WTC11 (cell line): ENCODE measurements around the gene CREB3L1.

Source experiments
- CTCF ChIP-seq: fragments of 200-600 bp; IDR thresholded peaks from 2 replicates; pipeline ENCODE4 v1.8.0; 2022; ENCODE audit warnings: antibody characterized with exemption
- E2F5 ChIP-seq: sonication (generic); formaldehyde crosslinking; IDR thresholded peaks from 2 replicates; pipeline ENCODE4 v1.8.1; 2022; ENCODE audit warnings: mild to moderate bottlenecking, moderate library complexity, missing genetic modification reagents
- MAX ChIP-seq: sonication (generic); formaldehyde crosslinking; IDR thresholded peaks from 2 replicates; pipeline ENCODE4 v1.8.0; 2022; ENCODE audit warnings: mild to moderate bottlenecking, missing genetic modification reagents
- MLX ChIP-seq: sonication (generic); formaldehyde crosslinking; IDR thresholded peaks from 2 replicates; pipeline ENCODE4 v1.8.1; 2023; ENCODE audit warnings: mild to moderate bottlenecking, missing genetic modification reagents, moderate library complexity
- NFYB ChIP-seq: sonication (generic); formaldehyde crosslinking; conservative IDR thresholded peaks from 2 replicates; pipeline ENCODE4 v1.8.0; 2022; ENCODE audit warnings: low read depth, missing genetic modification reagents
- NR2C2 ChIP-seq: sonication (generic); formaldehyde crosslinking; IDR thresholded peaks from 2 replicates; pipeline ENCODE4 v1.8.0; 2022; ENCODE audit warnings: mild to moderate bottlenecking, missing genetic modification reagents
- SMAD4 ChIP-seq: sonication (generic); formaldehyde crosslinking; IDR thresholded peaks from 2 replicates; pipeline ENCODE4 v1.8.0; 2022; ENCODE audit warnings: mild to moderate bottlenecking, missing genetic modification reagents
- USF2 ChIP-seq: sonication (generic); formaldehyde crosslinking; IDR thresholded peaks from 2 replicates; pipeline ENCODE4 v1.8.1; 2023; ENCODE audit warnings: mild to moderate bottlenecking, missing genetic modification reagents, moderate library complexity
- ZBTB43 ChIP-seq: sonication (generic); formaldehyde crosslinking; IDR thresholded peaks from 2 replicates; pipeline ENCODE4 v1.8.1; 2023; ENCODE audit warnings: mild to moderate bottlenecking, missing genetic modification reagents
- ZNF512 ChIP-seq: sonication (generic); formaldehyde crosslinking; IDR thresholded peaks from 2 replicates; pipeline ENCODE4 v1.8.1; 2022; ENCODE audit warnings: missing genetic modification reagents, borderline replicate concordance

GRCh38 chr11:46351606-46352005 lies 74.1 kb downstream of the CREB3L1 start:
- TF ChIP-seq ZBTB43 (CRISPR knock-in tag) (no peak), SMAD4 (CRISPR knock-in tag) (no peak), MLX (CRISPR knock-in tag) (no peak), CTCF (no peak), NFYB (CRISPR knock-in tag) (no peak), NR2C2 (no peak), USF2 (CRISPR knock-in tag) (no peak), MAX (CRISPR knock-in tag) (no peak), ZNF512 (CRISPR knock-in tag) (no peak), E2F5 (CRISPR knock-in tag) (no peak)
